HEK293 (cell line): ENCODE measurements around the gene ZFPL1.
A peak's percentile ranks its signal among the peaks of the same experiment; 100 is the strongest.

Source experiments
- CTCF ChIA-PET: fragments of 350-600 bp; formaldehyde crosslinking; extraction: SDS; loops from one replicate; lab custom pipeline; 2021; ENCODE audit warnings: antibody characterized with exemption; lab: Yijun Ruan, JAX
- POLR2A ChIA-PET: fragments of 300-600 bp; formaldehyde crosslinking; extraction: SDS; loops from one replicate; lab custom pipeline; 2020; ENCODE audit warnings: antibody characterized with exemption, inconsistent platforms; lab: Yijun Ruan, JAX
- H3K27ac ChIP-seq: fragments of 200-500 bp; sonication (Bioruptor generic); 2 replicates; pipeline ENCODE4 v1.5.1; 2014; ENCODE audit warnings: low read depth, low read length, control low read depth, inconsistent platforms; ENCODE audit errors: extremely low read depth
- H3K36me3 ChIP-seq, 2 experiments: fragments of 200-500 bp in 1 of 2; sonication (Bioruptor generic) in 1 of 2; 1 replicate in 1 of 2; 2 replicates in 1 of 2; pipeline ENCODE4 v1.5.1; 2014 to 2017; ENCODE audit warnings: inconsistent platforms in 2 of 2, low read length in 2 of 2; ENCODE audit not compliant: control insufficient read depth in 2 of 2, insufficient read depth in 1 of 2
- H3K4me1 ChIP-seq: fragments of 200-500 bp; sonication (Bioruptor generic); 2 replicates; pipeline ENCODE4 v1.5.1; 2014; ENCODE audit warnings: mild to moderate bottlenecking, low read length, inconsistent platforms; ENCODE audit not compliant: control insufficient read depth, insufficient read depth
- H3K4me3 ChIP-seq: 2 replicates; pipeline ENCODE4 v1.5.1; 2011; ENCODE audit warnings: low read depth, mild to moderate bottlenecking, control low read depth, low read length, moderate library complexity
- H3K9me3 ChIP-seq: fragments of 200-500 bp; sonication (Bioruptor generic); 2 replicates; pipeline ENCODE4 v1.5.1; 2014; ENCODE audit warnings: low read depth, low read length, inconsistent platforms; ENCODE audit not compliant: control insufficient read depth, insufficient read depth
- KLF1 ChIP-seq: fragments of 450-650 bp; formaldehyde crosslinking; IDR thresholded peaks from 2 replicates; pipeline ENCODE4 v1.5.1; 2016; ENCODE audit warnings: missing biosample characterization, missing genetic modification characterization
- KLF17 ChIP-seq: fragments of 450-650 bp; formaldehyde crosslinking; IDR thresholded peaks from 2 replicates; pipeline ENCODE4 v1.5.1; 2016; ENCODE audit warnings: missing biosample characterization, missing genetic modification characterization
- MZF1 ChIP-seq: fragments of 450-650 bp; formaldehyde crosslinking; IDR thresholded peaks from 2 replicates; pipeline ENCODE4 v1.5.1; 2017; ENCODE audit warnings: missing biosample characterization, missing genetic modification characterization, borderline replicate concordance
- SALL2 ChIP-seq: fragments of 450-650 bp; formaldehyde crosslinking; IDR thresholded peaks from 2 replicates; pipeline ENCODE4 v1.5.0; 2017; ENCODE audit warnings: missing biosample characterization, mild to moderate bottlenecking, missing genetic modification characterization, borderline replicate concordance
- ZBTB11 ChIP-seq: fragments of 450-650 bp; formaldehyde crosslinking; conservative IDR thresholded peaks from 2 replicates; pipeline ENCODE4 v1.5.1; 2016; ENCODE audit warnings: low read depth, missing biosample characterization, missing genetic modification characterization
- ZBTB21 ChIP-seq: fragments of 450-650 bp; formaldehyde crosslinking; IDR thresholded peaks from 2 replicates; pipeline ENCODE4 v1.5.1; 2017; ENCODE audit warnings: missing biosample characterization, missing genetic modification characterization
- ZNF174 ChIP-seq: fragments of 450-650 bp; formaldehyde crosslinking; IDR thresholded peaks from 2 replicates; pipeline ENCODE4 v1.5.0; 2017; ENCODE audit warnings: missing biosample characterization, mild to moderate bottlenecking, missing genetic modification characterization
- ZNF391 ChIP-seq: fragments of 450-650 bp; formaldehyde crosslinking; IDR thresholded peaks from 2 replicates; pipeline ENCODE4 v1.5.1; 2016; ENCODE audit warnings: low read depth, missing biosample characterization, missing genetic modification characterization, borderline replicate concordance
- ZNF394 ChIP-seq: fragments of 450-650 bp; formaldehyde crosslinking; IDR thresholded peaks from 2 replicates; pipeline ENCODE4 v1.5.1; 2016; ENCODE audit warnings: missing biosample characterization, missing genetic modification characterization, mild to moderate bottlenecking, moderate library complexity, borderline replicate concordance
- ZNF473 ChIP-seq: fragments of 450-650 bp; formaldehyde crosslinking; IDR thresholded peaks from 2 replicates; pipeline ENCODE4 v1.5.1; 2017; ENCODE audit warnings: missing biosample characterization, missing genetic modification characterization
- ZNF660 ChIP-seq: fragments of 450-650 bp; IDR thresholded peaks from 2 replicates; pipeline ENCODE4 v1.5.1; 2018; ENCODE audit warnings: missing biosample characterization, mild to moderate bottlenecking, missing genetic modification characterization
- TF ChIP-seq, protein P1 (sequence below): fragments of 450-650 bp; formaldehyde crosslinking; IDR thresholded peaks from 2 replicates; pipeline ENCODE4; 2016; ENCODE audit warnings: missing biosample characterization, missing genetic modification characterization
- TF ChIP-seq, protein P2 (sequence below): fragments of 450-650 bp; formaldehyde crosslinking; IDR thresholded peaks from 2 replicates; pipeline ENCODE4 v1.5.1; 2017; ENCODE audit warnings: missing biosample characterization, missing genetic modification characterization
- TF ChIP-seq, protein P3 (sequence below): fragments of 450-650 bp; formaldehyde crosslinking; IDR thresholded peaks from 2 replicates; pipeline ENCODE4 v1.5.1; 2016; ENCODE audit warnings: missing biosample characterization, missing genetic modification characterization, low read depth
- TF ChIP-seq, protein P4 (sequence below): fragments of 450-650 bp; formaldehyde crosslinking; IDR thresholded peaks from 2 replicates; pipeline ENCODE4 v1.5.1; 2016; ENCODE audit warnings: missing biosample characterization, missing genetic modification characterization, borderline replicate concordance
- TF ChIP-seq, protein P5 (sequence below): fragments of 450-650 bp; formaldehyde crosslinking; IDR thresholded peaks from 2 replicates; pipeline ENCODE4 v1.5.1; 2016; ENCODE audit warnings: missing biosample characterization, missing genetic modification characterization

ZFPL1 gene

GRCh38 chr11:65117206-65118096 is 33.4 kb downstream of the ZFPL1 start, which contains the start of gene ZNHIT2:
Gene ZNHIT2, minus strand, starts transcription at chr11:65117701. Its CDS starts 48 bp downstream, at chr11:65117653.
- H3K4me3 ChIP-seq, result peak within 1 kb of the TSS; percentile 67
- CTCF ChIA-PET, result interaction anchor here (0.6 to 2.9 kb wide), 18 partner anchors 10 to 767 kb away, joined by 3 to 11 read pairs (median 4); partner anchors contain the start of genes CAPN1 and SYVN1
- H3K36me3 ChIP-seq, result peaks cover 3 to 62% of the 10 kb centered on the region in 2 experiments; a peak in 2 of 3 replicates
- POLR2A ChIA-PET, result interaction anchor here (0.7 to 1.8 kb wide), 9 partner anchors 11 to 339 kb away, joined by 3 to 8 read pairs (median 4); partner anchors contain the start of genes BATF2, CAPN1, SF1 and VPS51
- no peaks in the 10 kb centered on the region for H3K9me3 ChIP-seq
- H3K4me1 ChIP-seq, result peaks cover 6% of the 10 kb centered on the region
- peak within 1 kb of the TSS; percentile 78 for H3K27ac ChIP-seq
- TF ChIP-seq ZBTB21 (tag by site-specific recombination) (peak; percentile 62; the same call in 1 of the 2 replicates), KLF17 (tag by site-specific recombination) (no peak; the same call in 1 of the 2 replicates), ZNF391 (peak; percentile 87), ZNF394 (tag by site-specific recombination) (peak; percentile 65; the same call in 1 of the 2 replicates), ZNF473 (no peak), MZF1 (tag by site-specific recombination) (no peak), KLF1 (peak; percentile 65; the same call in 1 of the 2 replicates), ZNF660 (tag by site-specific recombination) (peak; percentile 55), ZNF174 (no peak), SALL2 (no peak), ZBTB11 (tag by site-specific recombination) (peak; percentile 93)
- TF ChIP-seq, protein P1, sequence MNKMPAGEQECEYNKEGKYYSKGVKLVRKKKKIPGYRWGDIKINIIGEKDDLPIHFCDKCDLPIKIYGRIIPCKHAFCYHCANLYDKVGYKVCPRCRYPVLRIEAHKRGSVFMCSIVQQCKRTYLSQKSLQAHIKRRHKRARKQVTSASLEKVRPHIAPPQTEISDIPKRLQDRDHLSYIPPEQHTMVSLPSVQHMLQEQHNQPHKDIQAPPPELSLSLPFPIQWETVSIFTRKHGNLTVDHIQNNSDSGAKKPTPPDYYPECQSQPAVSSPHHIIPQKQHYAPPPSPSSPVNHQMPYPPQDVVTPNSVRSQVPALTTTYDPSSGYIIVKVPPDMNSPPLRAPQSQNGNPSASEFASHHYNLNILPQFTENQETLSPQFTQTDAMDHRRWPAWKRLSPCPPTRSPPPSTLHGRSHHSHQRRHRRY (tag by site-specific recombination), result no peak
- TF ChIP-seq, protein P2, sequence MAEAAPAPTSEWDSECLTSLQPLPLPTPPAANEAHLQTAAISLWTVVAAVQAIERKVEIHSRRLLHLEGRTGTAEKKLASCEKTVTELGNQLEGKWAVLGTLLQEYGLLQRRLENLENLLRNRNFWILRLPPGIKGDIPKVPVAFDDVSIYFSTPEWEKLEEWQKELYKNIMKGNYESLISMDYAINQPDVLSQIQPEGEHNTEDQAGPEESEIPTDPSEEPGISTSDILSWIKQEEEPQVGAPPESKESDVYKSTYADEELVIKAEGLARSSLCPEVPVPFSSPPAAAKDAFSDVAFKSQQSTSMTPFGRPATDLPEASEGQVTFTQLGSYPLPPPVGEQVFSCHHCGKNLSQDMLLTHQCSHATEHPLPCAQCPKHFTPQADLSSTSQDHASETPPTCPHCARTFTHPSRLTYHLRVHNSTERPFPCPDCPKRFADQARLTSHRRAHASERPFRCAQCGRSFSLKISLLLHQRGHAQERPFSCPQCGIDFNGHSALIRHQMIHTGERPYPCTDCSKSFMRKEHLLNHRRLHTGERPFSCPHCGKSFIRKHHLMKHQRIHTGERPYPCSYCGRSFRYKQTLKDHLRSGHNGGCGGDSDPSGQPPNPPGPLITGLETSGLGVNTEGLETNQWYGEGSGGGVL, result no peak
- TF ChIP-seq, protein P3, sequence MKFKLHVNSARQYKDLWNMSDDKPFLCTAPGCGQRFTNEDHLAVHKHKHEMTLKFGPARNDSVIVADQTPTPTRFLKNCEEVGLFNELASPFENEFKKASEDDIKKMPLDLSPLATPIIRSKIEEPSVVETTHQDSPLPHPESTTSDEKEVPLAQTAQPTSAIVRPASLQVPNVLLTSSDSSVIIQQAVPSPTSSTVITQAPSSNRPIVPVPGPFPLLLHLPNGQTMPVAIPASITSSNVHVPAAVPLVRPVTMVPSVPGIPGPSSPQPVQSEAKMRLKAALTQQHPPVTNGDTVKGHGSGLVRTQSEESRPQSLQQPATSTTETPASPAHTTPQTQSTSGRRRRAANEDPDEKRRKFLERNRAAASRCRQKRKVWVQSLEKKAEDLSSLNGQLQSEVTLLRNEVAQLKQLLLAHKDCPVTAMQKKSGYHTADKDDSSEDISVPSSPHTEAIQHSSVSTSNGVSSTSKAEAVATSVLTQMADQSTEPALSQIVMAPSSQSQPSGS, result peak; percentile 78
- TF ChIP-seq, protein P4, sequence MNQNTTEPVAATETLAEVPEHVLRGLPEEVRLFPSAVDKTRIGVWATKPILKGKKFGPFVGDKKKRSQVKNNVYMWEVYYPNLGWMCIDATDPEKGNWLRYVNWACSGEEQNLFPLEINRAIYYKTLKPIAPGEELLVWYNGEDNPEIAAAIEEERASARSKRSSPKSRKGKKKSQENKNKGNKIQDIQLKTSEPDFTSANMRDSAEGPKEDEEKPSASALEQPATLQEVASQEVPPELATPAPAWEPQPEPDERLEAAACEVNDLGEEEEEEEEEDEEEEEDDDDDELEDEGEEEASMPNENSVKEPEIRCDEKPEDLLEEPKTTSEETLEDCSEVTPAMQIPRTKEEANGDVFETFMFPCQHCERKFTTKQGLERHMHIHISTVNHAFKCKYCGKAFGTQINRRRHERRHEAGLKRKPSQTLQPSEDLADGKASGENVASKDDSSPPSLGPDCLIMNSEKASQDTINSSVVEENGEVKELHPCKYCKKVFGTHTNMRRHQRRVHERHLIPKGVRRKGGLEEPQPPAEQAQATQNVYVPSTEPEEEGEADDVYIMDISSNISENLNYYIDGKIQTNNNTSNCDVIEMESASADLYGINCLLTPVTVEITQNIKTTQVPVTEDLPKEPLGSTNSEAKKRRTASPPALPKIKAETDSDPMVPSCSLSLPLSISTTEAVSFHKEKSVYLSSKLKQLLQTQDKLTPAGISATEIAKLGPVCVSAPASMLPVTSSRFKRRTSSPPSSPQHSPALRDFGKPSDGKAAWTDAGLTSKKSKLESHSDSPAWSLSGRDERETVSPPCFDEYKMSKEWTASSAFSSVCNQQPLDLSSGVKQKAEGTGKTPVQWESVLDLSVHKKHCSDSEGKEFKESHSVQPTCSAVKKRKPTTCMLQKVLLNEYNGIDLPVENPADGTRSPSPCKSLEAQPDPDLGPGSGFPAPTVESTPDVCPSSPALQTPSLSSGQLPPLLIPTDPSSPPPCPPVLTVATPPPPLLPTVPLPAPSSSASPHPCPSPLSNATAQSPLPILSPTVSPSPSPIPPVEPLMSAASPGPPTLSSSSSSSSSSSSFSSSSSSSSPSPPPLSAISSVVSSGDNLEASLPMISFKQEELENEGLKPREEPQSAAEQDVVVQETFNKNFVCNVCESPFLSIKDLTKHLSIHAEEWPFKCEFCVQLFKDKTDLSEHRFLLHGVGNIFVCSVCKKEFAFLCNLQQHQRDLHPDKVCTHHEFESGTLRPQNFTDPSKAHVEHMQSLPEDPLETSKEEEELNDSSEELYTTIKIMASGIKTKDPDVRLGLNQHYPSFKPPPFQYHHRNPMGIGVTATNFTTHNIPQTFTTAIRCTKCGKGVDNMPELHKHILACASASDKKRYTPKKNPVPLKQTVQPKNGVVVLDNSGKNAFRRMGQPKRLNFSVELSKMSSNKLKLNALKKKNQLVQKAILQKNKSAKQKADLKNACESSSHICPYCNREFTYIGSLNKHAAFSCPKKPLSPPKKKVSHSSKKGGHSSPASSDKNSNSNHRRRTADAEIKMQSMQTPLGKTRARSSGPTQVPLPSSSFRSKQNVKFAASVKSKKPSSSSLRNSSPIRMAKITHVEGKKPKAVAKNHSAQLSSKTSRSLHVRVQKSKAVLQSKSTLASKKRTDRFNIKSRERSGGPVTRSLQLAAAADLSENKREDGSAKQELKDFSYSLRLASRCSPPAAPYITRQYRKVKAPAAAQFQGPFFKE, result no peak
- TF ChIP-seq, protein P5, sequence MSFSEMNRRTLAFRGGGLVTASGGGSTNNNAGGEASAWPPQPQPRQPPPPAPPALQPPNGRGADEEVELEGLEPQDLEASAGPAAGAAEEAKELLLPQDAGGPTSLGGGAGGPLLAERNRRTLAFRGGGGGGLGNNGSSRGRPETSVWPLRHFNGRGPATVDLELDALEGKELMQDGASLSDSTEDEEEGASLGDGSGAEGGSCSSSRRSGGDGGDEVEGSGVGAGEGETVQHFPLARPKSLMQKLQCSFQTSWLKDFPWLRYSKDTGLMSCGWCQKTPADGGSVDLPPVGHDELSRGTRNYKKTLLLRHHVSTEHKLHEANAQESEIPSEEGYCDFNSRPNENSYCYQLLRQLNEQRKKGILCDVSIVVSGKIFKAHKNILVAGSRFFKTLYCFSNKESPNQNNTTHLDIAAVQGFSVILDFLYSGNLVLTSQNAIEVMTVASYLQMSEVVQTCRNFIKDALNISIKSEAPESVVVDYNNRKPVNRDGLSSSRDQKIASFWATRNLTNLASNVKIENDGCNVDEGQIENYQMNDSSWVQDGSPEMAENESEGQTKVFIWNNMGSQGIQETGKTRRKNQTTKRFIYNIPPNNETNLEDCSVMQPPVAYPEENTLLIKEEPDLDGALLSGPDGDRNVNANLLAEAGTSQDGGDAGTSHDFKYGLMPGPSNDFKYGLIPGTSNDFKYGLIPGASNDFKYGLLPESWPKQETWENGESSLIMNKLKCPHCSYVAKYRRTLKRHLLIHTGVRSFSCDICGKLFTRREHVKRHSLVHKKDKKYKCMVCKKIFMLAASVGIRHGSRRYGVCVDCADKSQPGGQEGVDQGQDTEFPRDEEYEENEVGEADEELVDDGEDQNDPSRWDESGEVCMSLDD (tag by site-specific recombination), result no peak
